NT2/D1 (cell line): ENCODE results near the gene KCNE3.

Experiments used
- YY1 ChIP-seq: IDR thresholded peaks from 2 replicates; pipeline ENCODE4 v1.6.1; 2011; ENCODE audit not compliant: insufficient read length, insufficient read depth
- ZNF274 ChIP-seq: IDR thresholded peaks from 2 replicates; pipeline ENCODE4 v1.6.1; 2011; ENCODE audit warnings: mild to moderate bottlenecking, low read depth, low read length

- TF ChIP-seq YY1 = no peak
- TF ChIP-seq ZNF274 = no peak
Measured at GRCh38 chr11:74442636-74443035, 24.7 kb downstream of the KCNE3 start.
